Smooth muscle cell (in vitro differentiated cells): ENCODE measurements around the gene IL25. TPM values are rescaled to one million over a fixed set of nuclear protein-coding genes. Genes with fewer than 3 reads are reported as not detected.

Experiments used
- DNase-seq: peaks from one replicate; lab custom pipeline; 2025; ENCODE audit not compliant: unreplicated experiment; lab: John Stamatoyannopoulos, UW
- H2AFZ ChIP-seq: fragments of 200-600 bp; sonication (generic); 2 replicates; pipeline ENCODE4 v1.6.0; 2016; ENCODE audit warnings: antibody characterized with exemption, low read depth, mild to moderate bottlenecking
- H3F3A ChIP-seq: fragments of 200-600 bp; sonication (generic); 2 replicates; pipeline ENCODE4 v1.6.0; 2017; ENCODE audit warnings: antibody characterized with exemption, low read depth
- H3K27ac ChIP-seq: fragments of 200-600 bp; sonication (generic); 2 replicates; pipeline ENCODE4 v1.5.1; 2016; ENCODE audit warnings: low read depth, mild to moderate bottlenecking
- H3K27me3 ChIP-seq: fragments of 200-600 bp; sonication (generic); 2 replicates; pipeline ENCODE4 v1.6.1; 2016; ENCODE audit warnings: low read depth, mild to moderate bottlenecking
- H3K36me3 ChIP-seq: fragments of 200-600 bp; sonication (generic); 2 replicates; pipeline ENCODE4 v1.5.1; 2016; ENCODE audit warnings: low read depth
- H3K4me1 ChIP-seq: fragments of 200-600 bp; sonication (generic); 2 replicates; pipeline ENCODE4 v1.5.1; 2016; ENCODE audit warnings: low read depth
- H3K4me2 ChIP-seq: fragments of 200-600 bp; sonication (generic); 2 replicates; pipeline ENCODE4 v1.6.0; 2016; ENCODE audit warnings: mild to moderate bottlenecking
- H3K4me3 ChIP-seq: fragments of 200-600 bp; sonication (generic); 2 replicates; pipeline ENCODE4 v1.5.1; 2016; ENCODE audit warnings: mild to moderate bottlenecking
- H3K79me2 ChIP-seq: fragments of 200-600 bp; sonication (generic); 2 replicates; pipeline ENCODE4 v1.6.0; 2016; ENCODE audit warnings: low read depth, mild to moderate bottlenecking
- H3K9ac ChIP-seq: fragments of 200-600 bp; sonication (generic); 2 replicates; pipeline ENCODE4 v1.6.0; 2016; ENCODE audit warnings: low read depth
- H3K9me3 ChIP-seq: fragments of 200-600 bp; sonication (generic); replicated peaks from 2 replicates; pipeline ENCODE4 v1.5.1; 2016; ENCODE audit warnings: low read depth
- H4K20me1 ChIP-seq: fragments of 200-600 bp; sonication (generic); 2 replicates; pipeline ENCODE4 v1.6.0; 2016; ENCODE audit warnings: low read depth
- CTCF ChIP-seq: fragments of 200-600 bp; sonication (generic); IDR thresholded peaks from 2 replicates; pipeline ENCODE4 v1.5.1; 2017; ENCODE audit warnings: borderline replicate concordance, mild to moderate bottlenecking, antibody characterized with exemption; ENCODE audit not compliant: insufficient read depth, poor library complexity, severe bottlenecking
- WGBS: methylation state at CpG from one replicate; pipeline ENCODE4 v1.1.7; 2016; ENCODE audit warnings: low lambda C conversion rate; 5-methylcytosine and 5-hydroxymethylcytosine counted together
- polyA plus RNA-seq: library from polyadenylated mRNA; unstranded; fragments of >200 nt; fragmentation: Nextera tagmentation; extraction: Ambion mirVana; gene quantifications from 2 replicates; pipeline ENCODE4 v1.2.1, GENCODE V29; 2016
- total RNA-seq: library from RNA; depleted of rRNA; stranded (reverse); fragments of >200 nt; gene quantifications from 2 replicates; pipeline ENCODE4 v1.2.3, GENCODE V29; 2014

The IL25 gene
- total and polyA plus RNA-seq, 2 experiments from 2014 or later: not detected

DNA sequence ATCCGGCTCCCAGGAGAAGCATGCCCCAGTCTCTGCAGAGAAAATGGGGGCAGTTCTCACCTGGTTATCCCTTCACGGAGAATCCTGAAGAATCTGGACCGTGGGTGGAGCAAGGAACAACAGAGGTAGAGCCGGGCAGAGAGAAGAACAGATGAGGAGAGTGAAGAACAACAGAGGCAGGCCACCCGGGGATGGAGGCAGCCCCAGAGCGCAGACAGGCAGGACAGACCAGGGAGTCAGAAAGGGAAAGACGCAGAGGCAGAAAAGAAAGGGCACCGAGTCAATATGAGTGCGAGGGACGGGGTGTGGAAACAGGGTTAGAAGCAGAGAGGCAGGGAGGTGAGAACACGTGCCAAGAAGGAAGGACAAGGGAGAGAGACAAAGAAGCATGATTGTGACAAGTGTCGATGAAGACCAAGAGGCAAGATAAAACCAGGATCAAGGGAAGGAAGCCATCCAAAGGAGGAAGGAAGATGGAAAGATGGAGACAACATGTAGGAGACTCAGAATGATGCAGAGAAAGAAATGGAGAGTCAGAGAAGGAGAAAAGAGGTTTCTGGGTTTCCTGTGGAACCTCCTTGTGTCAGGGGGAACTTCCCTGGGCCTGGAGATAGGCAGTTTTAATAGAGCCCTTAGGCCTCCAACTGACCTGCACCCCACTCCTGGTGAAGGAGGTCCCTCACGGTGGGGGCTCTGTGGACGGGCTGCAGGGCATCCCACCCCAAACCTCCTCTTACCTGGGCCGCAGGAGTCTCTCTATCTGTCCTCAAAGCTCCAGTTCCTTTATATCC lies 35.1 kb downstream of the IL25 start, which contains the start of gene MYH6:
Gene MYH6 (minus strand): TSS at position 758 of the 791 bp plus-strand sequence. CDS start 1,050 bp downstream, outside the sequence.
- no peaks in the 10 kb centered on the region for H3K36me3 ChIP-seq
- no peaks in the 10 kb centered on the region for H3K79me2 ChIP-seq
- H2AFZ ChIP-seq: no peak within 1 kb of the TSS
- H3K9me3 ChIP-seq: no peaks in the 10 kb centered on the region
- H4K20me1 ChIP-seq: no peaks in the 10 kb centered on the region
- H3K27me3 ChIP-seq: peaks cover 7% of the 10 kb centered on the region
- H3K4me1 ChIP-seq: no peaks in the 10 kb centered on the region
- H3F3A ChIP-seq: no peaks in the 10 kb centered on the region
- no peak within 1 kb of the TSS for H3K4me3 ChIP-seq
- H3K4me2 ChIP-seq: no peak within 1 kb of the TSS
- TF ChIP-seq CTCF: no peak
- 88% methylated on average over 15 of the region's 15 CpGs for WGBS
- H3K27ac ChIP-seq: no peak within 1 kb of the TSS
- H3K9ac ChIP-seq: no peak within 1 kb of the TSS
- no peak for DNase-seq

GRCh38 chr14:23408307-23408630 lies 35.7 kb downstream of the IL25 start:
- no peak for TF ChIP-seq CTCF
- WGBS: 85% methylated on average over 5 of the region's 5 CpGs
- no peaks in the 10 kb centered on the region for H3K9me3 ChIP-seq
- no peak overlapping the region for H3K4me2 ChIP-seq
- no peaks in the 10 kb centered on the region for H3K4me1 ChIP-seq
- H3K9ac ChIP-seq: no peak overlapping the region
- H3K36me3 ChIP-seq: no peaks in the 10 kb centered on the region
- no peak overlapping the region for H3K4me3 ChIP-seq
- H3K79me2 ChIP-seq: no peaks in the 10 kb centered on the region
- H2AFZ ChIP-seq: no peak overlapping the region
- H4K20me1 ChIP-seq: no peaks in the 10 kb centered on the region
- H3K27me3 ChIP-seq: peaks cover 7% of the 10 kb centered on the region
- DNase-seq: no peak
- H3F3A ChIP-seq: no peaks in the 10 kb centered on the region
- no peak overlapping the region for H3K27ac ChIP-seq

- no peak for TF ChIP-seq CTCF
- Histone ChIP-seq H3K4me1 (no peaks in the 10 kb centered on the region), H4K20me1 (no peaks in the 10 kb centered on the region), H3K79me2 (no peaks in the 10 kb centered on the region), H3K27me3 (peaks cover 7% of the 10 kb centered on the region), H3F3A (no peaks in the 10 kb centered on the region), H3K9me3 (no peaks in the 10 kb centered on the region), H3K4me2 (no peak overlapping the region), H2AFZ (no peak overlapping the region), H3K9ac (no peak overlapping the region), H3K4me3 (no peak overlapping the region), H3K27ac (no peak overlapping the region), H3K36me3 (no peaks in the 10 kb centered on the region)
- WGBS: 83% methylated on average over 2 of the region's 2 CpGs
- no peak for DNase-seq
Measured at GRCh38 chr14:23409475-23409874, 36.9 kb downstream of the IL25 start.
